Measurements from ENCODE around the gene KLF9. TPM values are rescaled to one million over a fixed set of nuclear protein-coding genes. Genes with fewer than 3 reads are reported as not detected.
A peak's percentile ranks its signal among the peaks of the same experiment; 100 is the strongest.

KLF9 gene
- 10 to 100 TPM; 18.6 to 20.6 TPM for total RNA-seq
- 1 to 10 TPM; 1.3 to 4.1 TPM for polyA plus RNA-seq

- peak within 1 kb of the TSS; percentile 98 for H3K27ac ChIP-seq (ENCODE audit: low read depth, low read length)
- DNase-seq = peak; percentile 95 to 97 (median 96)
- H3K36me3 Mint-ChIP-seq = peaks cover 0 to 20% of the 10 kb centered on the region in 2 donors
- H3K4me1 Mint-ChIP-seq = peaks cover 28 to 63% (median 45%) of the 10 kb centered on the region in 4 donors
- H3K36me3 ChIP-seq (ENCODE audit: insufficient read depth, low read length) = no peaks in the 10 kb centered on the region
- H3K4me3 ChIP-seq (ENCODE audit: low read length in 2 of 2) = peak within 1 kb of the TSS in 1 of 2 donors; percentile 95
- POLR2A ChIA-PET (ENCODE audit: partially characterized antibody) = interaction anchor here (0.8 to 5.9 kb wide), 18 partner anchors 9 to 1369 kb away, joined by 3 to 104 read pairs (median 4); partner anchors contain the start of gene SMC5
- CTCF ChIA-PET (ENCODE audit: partially characterized antibody) = interaction anchor here (0.9 to 1.9 kb wide), 8 partner anchors 9 to 149 kb away, joined by 3 to 8 read pairs (median 6); no protein-coding TSS in a partner anchor
- H3K27me3 Mint-ChIP-seq = peaks cover 0 to 2% of the 10 kb centered on the region in 2 donors
- peaks cover 0 to 3% (median 0%) of the 10 kb centered on the region in 8 donors for H3K9me3 Mint-ChIP-seq
- no peaks in the 10 kb centered on the region for H3K27me3 ChIP-seq (ENCODE audit: insufficient read depth, low read length)
- no peaks in the 10 kb centered on the region for H3K9me3 ChIP-seq (ENCODE audit: control insufficient read depth in 1 of 2, low read length in 2 of 2)
- peak within 1 kb of the TSS; percentile 99 to 100 (median 100) for H3K27ac Mint-ChIP-seq
- H3K4me1 ChIP-seq (ENCODE audit: insufficient read depth, low read length) = peaks cover 50% of the 10 kb centered on the region
- H3K4me3 Mint-ChIP-seq = peak within 1 kb of the TSS; percentile 94 to 100 (median 96)
- intact Hi-C loops (cut with micrococcal nuclease) = loop anchor here (1.0 to 10.0 kb wide), 10 partner anchors 37 to 1948 kb away; partner anchors contain the start of genes ABHD17B, APBA1, C9orf85 and CEMIP2
These were observed at the start of gene KLF9 for GRCh38 chr9:70413799-70414775. KLF9 (minus strand) TSS chr9:70414657; CDS start chr9:70413363, 1,294 bp downstream.

- CTCF ChIA-PET (ENCODE audit: partially characterized antibody) = no interaction called here
- H3K27ac ChIP-seq (ENCODE audit: low read depth, low read length) = no peak overlapping the region
These were observed 49.4 kb upstream of the KLF9 start for GRCh38 chr9:70463877-70464276.

DNA sequence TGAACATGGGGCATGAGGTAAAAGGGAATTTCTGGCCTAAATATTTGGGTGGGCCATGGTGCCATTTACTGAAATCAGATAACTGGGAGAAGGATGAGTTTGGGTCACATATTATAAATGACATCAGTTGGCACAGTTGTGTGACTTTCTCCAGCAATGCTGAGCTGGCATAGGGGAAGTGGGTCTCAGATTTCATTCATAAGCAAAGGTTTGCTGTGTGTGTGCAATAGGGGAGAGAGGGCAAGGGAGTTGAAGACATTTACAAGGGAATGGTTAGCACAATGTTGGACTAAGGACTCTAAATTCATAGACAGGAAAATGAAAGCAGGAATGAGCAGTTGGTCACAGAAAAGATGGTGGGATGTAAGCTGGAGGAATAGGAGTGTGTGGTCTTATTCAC, 47.8 kb upstream of the KLF9 start:
- Mint-ChIP-seq H3K4me1 (peaks cover 1 to 4% (median 3%) of the 10 kb centered on the region in 4 donors), H3K27me3 (no peaks in the 10 kb centered on the region), H3K36me3 (no peaks in the 10 kb centered on the region), H3K9me3 (no peaks in the 10 kb centered on the region), H3K27ac (peak overlapping the region in 2 of 7 donors; percentile 4 to 25), H3K4me3 (no peak overlapping the region)
- DNase-seq = no peak
- Histone ChIP-seq H3K9me3 (ENCODE audit: control insufficient read depth in 1 of 2, low read length in 2 of 2) (no peaks in the 10 kb centered on the region), H3K27ac (ENCODE audit: low read depth, low read length) (no peak overlapping the region), H3K27me3 (ENCODE audit: insufficient read depth, low read length) (no peaks in the 10 kb centered on the region), H3K4me3 (ENCODE audit: low read length in 2 of 2) (no peak overlapping the region), H3K36me3 (ENCODE audit: insufficient read depth, low read length) (no peaks in the 10 kb centered on the region), H3K4me1 (ENCODE audit: insufficient read depth, low read length) (no peaks in the 10 kb centered on the region)
- intact Hi-C loops (cut with micrococcal nuclease) = no loop called here
- CTCF ChIA-PET (ENCODE audit: partially characterized antibody) = interaction anchor here (0.8 to 1.4 kb wide), 2 partner anchors 23 to 110 kb away, joined by 3 to 5 read pairs; no protein-coding TSS in a partner anchor
- POLR2A ChIA-PET (ENCODE audit: partially characterized antibody) = no interaction called here

More at GRCh38 chr9:70463877-70464276, 49.4 kb upstream of the KLF9 start:
- Histone ChIP-seq H3K4me3 (ENCODE audit: low read length in 2 of 2) (no peak overlapping the region), H3K36me3 (ENCODE audit: insufficient read depth, low read length) (no peaks in the 10 kb centered on the region), H3K9me3 (ENCODE audit: control insufficient read depth in 1 of 2, low read length in 2 of 2) (no peaks in the 10 kb centered on the region), H3K4me1 (ENCODE audit: insufficient read depth, low read length) (peaks cover 6% of the 10 kb centered on the region), H3K27me3 (ENCODE audit: insufficient read depth, low read length) (no peaks in the 10 kb centered on the region)
- peaks cover 7 to 16% (median 15%) of the 10 kb centered on the region in 4 donors for H3K4me1 Mint-ChIP-seq
- H3K36me3 Mint-ChIP-seq = no peaks in the 10 kb centered on the region
- intact Hi-C loops (cut with micrococcal nuclease) = no loop called here
- no peaks in the 10 kb centered on the region for H3K27me3 Mint-ChIP-seq
- H3K9me3 Mint-ChIP-seq = no peaks in the 10 kb centered on the region
- H3K4me3 Mint-ChIP-seq = no peak overlapping the region
- H3K27ac Mint-ChIP-seq = peak overlapping the region in 1 of 7 donors; percentile 19
- DNase-seq = no peak
- POLR2A ChIA-PET (ENCODE audit: partially characterized antibody) = no interaction called here

- Histone ChIP-seq H3K27me3 (ENCODE audit: insufficient read depth, low read length) (no peaks in the 10 kb centered on the region), H3K4me3 (ENCODE audit: low read length in 2 of 2) (no peak overlapping the region), H3K4me1 (ENCODE audit: insufficient read depth, low read length) (no peaks in the 10 kb centered on the region), H3K27ac (ENCODE audit: low read depth, low read length) (no peak overlapping the region), H3K36me3 (ENCODE audit: insufficient read depth, low read length) (no peaks in the 10 kb centered on the region), H3K9me3 (ENCODE audit: control insufficient read depth in 1 of 2, low read length in 2 of 2) (no peaks in the 10 kb centered on the region)
- Mint-ChIP-seq H3K27me3 (no peaks in the 10 kb centered on the region), H3K4me1 (peaks cover 0 to 1% (median 0%) of the 10 kb centered on the region in 4 donors), H3K36me3 (no peaks in the 10 kb centered on the region), H3K27ac (no peak overlapping the region), H3K4me3 (no peak overlapping the region), H3K9me3 (no peaks in the 10 kb centered on the region)
- intact Hi-C loops (cut with micrococcal nuclease) = no loop called here
- ChIA-PET CTCF (ENCODE audit: partially characterized antibody) (no interaction called here), POLR2A (ENCODE audit: partially characterized antibody) (no interaction called here)
- DNase-seq = no peak
These were observed 42.8 kb upstream of the KLF9 start for GRCh38 chr9:70457235-70457634.

GRCh38 chr9:70455993-70456704, 41.7 kb upstream of the KLF9 start:
- Mint-ChIP-seq H3K4me1 (peaks cover 0 to 1% (median 0%) of the 10 kb centered on the region in 4 donors), H3K36me3 (no peaks in the 10 kb centered on the region), H3K27ac (peak overlapping the region in 1 of 7 donors; percentile 51), H3K4me3 (no peak overlapping the region), H3K9me3 (no peaks in the 10 kb centered on the region), H3K27me3 (no peaks in the 10 kb centered on the region)
- Histone ChIP-seq H3K27me3 (ENCODE audit: insufficient read depth, low read length) (no peaks in the 10 kb centered on the region), H3K4me3 (ENCODE audit: low read length in 2 of 2) (no peak overlapping the region), H3K4me1 (ENCODE audit: insufficient read depth, low read length) (no peaks in the 10 kb centered on the region), H3K9me3 (ENCODE audit: control insufficient read depth in 1 of 2, low read length in 2 of 2) (no peaks in the 10 kb centered on the region), H3K36me3 (ENCODE audit: insufficient read depth, low read length) (no peaks in the 10 kb centered on the region), H3K27ac (ENCODE audit: low read depth, low read length) (no peak overlapping the region)
- intact Hi-C loops (cut with micrococcal nuclease) = no loop called here
- CTCF ChIA-PET (ENCODE audit: partially characterized antibody) = no interaction called here
- POLR2A ChIA-PET (ENCODE audit: partially characterized antibody) = no interaction called here
- no peak for DNase-seq

- Mint-ChIP-seq H3K36me3 (no peaks in the 10 kb centered on the region), H3K4me1 (peaks cover 0 to 3% (median 0%) of the 10 kb centered on the region in 4 donors), H3K4me3 (no peak overlapping the region), H3K9me3 (peaks cover 0 to 5% (median 0%) of the 10 kb centered on the region in 8 donors), H3K27ac (no peak overlapping the region), H3K27me3 (peaks cover 0 to 1% of the 10 kb centered on the region in 2 donors)
- intact Hi-C loops (cut with micrococcal nuclease) = no loop called here
- DNase-seq = no peak
- Histone ChIP-seq H3K4me3 (ENCODE audit: low read length in 2 of 2) (no peak overlapping the region), H3K36me3 (ENCODE audit: insufficient read depth, low read length) (no peaks in the 10 kb centered on the region), H3K27me3 (ENCODE audit: insufficient read depth, low read length) (no peaks in the 10 kb centered on the region), H3K27ac (ENCODE audit: low read depth, low read length) (no peak overlapping the region), H3K4me1 (ENCODE audit: insufficient read depth, low read length) (no peaks in the 10 kb centered on the region), H3K9me3 (ENCODE audit: control insufficient read depth in 1 of 2, low read length in 2 of 2) (no peaks in the 10 kb centered on the region)
- ChIA-PET CTCF (ENCODE audit: partially characterized antibody) (no interaction called here), POLR2A (ENCODE audit: partially characterized antibody) (no interaction called here)
These were observed 37.9 kb upstream of the KLF9 start for GRCh38 chr9:70452365-70452764.

- POLR2A ChIA-PET (ENCODE audit: partially characterized antibody) = interaction anchor here (1.2 kb wide), 1 partner anchor 33 kb away, joined by 4 read pairs; no protein-coding TSS in a partner anchor
- CTCF ChIA-PET (ENCODE audit: partially characterized antibody) = no interaction called here
These were observed 37.3 kb upstream of the KLF9 start for GRCh38 chr9:70451765-70452164.

More at GRCh38 chr9:70451765-70452164, 37.3 kb upstream of the KLF9 start:
- no peaks in the 10 kb centered on the region for H3K36me3 ChIP-seq (ENCODE audit: insufficient read depth, low read length)
- Mint-ChIP-seq H3K4me3 (no peak overlapping the region), H3K27me3 (peaks cover 0 to 1% of the 10 kb centered on the region in 2 donors), H3K9me3 (peaks cover 0 to 5% (median 0%) of the 10 kb centered on the region in 8 donors), H3K27ac (no peak overlapping the region), H3K36me3 (no peaks in the 10 kb centered on the region), H3K4me1 (peaks cover 0 to 3% (median 0%) of the 10 kb centered on the region in 4 donors)
- no peaks in the 10 kb centered on the region for H3K27me3 ChIP-seq (ENCODE audit: insufficient read depth, low read length)
- H3K4me3 ChIP-seq (ENCODE audit: low read length in 2 of 2) = no peak overlapping the region
- no peak overlapping the region for H3K27ac ChIP-seq (ENCODE audit: low read depth, low read length)
- no peak for DNase-seq
- intact Hi-C loops (cut with micrococcal nuclease) = no loop called here
- no peaks in the 10 kb centered on the region for H3K9me3 ChIP-seq (ENCODE audit: control insufficient read depth in 1 of 2, low read length in 2 of 2)
- no peaks in the 10 kb centered on the region for H3K4me1 ChIP-seq (ENCODE audit: insufficient read depth, low read length)

Measured in CD4-positive, alpha-beta memory T cell (primary cell).